Suprapubic skin (tissue), 4 donors: ENCODE data around the gene PAH.
"Not testable (repeated sequence)": the region's sequence is repeated elsewhere in the genome, so short reads cannot be mapped to it uniquely, and the experiment has no call there.

Source experiments
- CTCF ChIP-seq, 2 donors: fragments of 200-600 bp in 1 of 2; fragments of 450-650 bp in 1 of 2; sonication (generic) in 1 of 2; IDR thresholded peaks; one replicate each; pipeline ENCODE4 v1.5.1; 2016 to 2019; ENCODE audit warnings: antibody characterized with exemption in 2 of 2, mild to moderate bottlenecking in 1 of 2, moderate library complexity in 1 of 2
- POLR2A ChIP-seq, 2 donors: fragments of 450-650 bp; IDR thresholded peaks; one replicate each; pipeline ENCODE4 v1.6.1; 2017; ENCODE audit warnings: antibody characterized with exemption in 2 of 2, mild to moderate bottlenecking in 2 of 2, moderate library complexity in 2 of 2
- POLR2AphosphoS5 ChIP-seq, 3 donors: sonication (generic); formaldehyde crosslinking; IDR thresholded peaks; one replicate each; pipeline ENCODE4 v1.6.1; 2017; ENCODE audit warnings: antibody characterized with exemption in 3 of 3

- TF ChIP-seq CTCF, POLR2A, POLR2AphosphoS5 (IDR thresholded peaks at IDR 0.05): not testable (repeated sequence)
Observed at GRCh38 chr12:102832826-102833225, 84.2 kb downstream of the PAH start.
